Measurements from ENCODE around the gene KLK12.

Gene KLK12

GRCh38 chr19:51044327-51044726, 9.5 kb upstream of the KLK12 start:
- DNase-seq: no peak

GRCh38 chr19:51043497-51043896, 8.7 kb upstream of the KLK12 start:
- no peak for DNase-seq

- DNase-seq: no peak
These were observed 5.3 kb upstream of the KLK12 start for GRCh38 chr19:51040151-51040550.

- DNase-seq: no peak
These were observed 1.7 kb upstream of the KLK12 start for GRCh38 chr19:51036519-51036918.

GRCh38 chr19:51031880-51032225, 2.9 kb downstream of the KLK12 start:
- DNase-seq: no peak

GRCh38 chr19:51031220-51031879, 3.5 kb downstream of the KLK12 start:
- DNase-seq: no peak

GRCh38 chr19:51030631-51031030, 4.2 kb downstream of the KLK12 start:
- DNase-seq: no peak

- no peak for DNase-seq
These were observed 5.1 kb downstream of the KLK12 start for GRCh38 chr19:51029718-51030117.

GRCh38 chr19:51027873-51028272, 6.9 kb downstream of the KLK12 start:
- no peak for DNase-seq

GRCh38 chr19:51027126-51027806, 7.5 kb downstream of the KLK12 start:
- no peak for DNase-seq

- DNase-seq: peak in 1 of 2 experiments; percentile 32
These were observed 8.3 kb downstream of the KLK12 start, which contains the start of gene KLK11 for GRCh38 chr19:51026554-51026831. Gene KLK11, minus strand, starts transcription at chr19:51026616. Its CDS starts 985 bp downstream, at chr19:51025631.

- DNase-seq: no peak
These were observed 8.8 kb downstream of the KLK12 start for GRCh38 chr19:51025809-51026553.

- no peak for DNase-seq
These were observed 9.4 kb downstream of the KLK12 start for GRCh38 chr19:51025401-51025800.

- DNase-seq: peak; percentile 25 to 46
These were observed 9.9 kb downstream of the KLK12 start for GRCh38 chr19:51024924-51025323.

- DNase-seq: no peak
These were observed 10.9 kb downstream of the KLK12 start for GRCh38 chr19:51023946-51024345.

- no peak for DNase-seq
These were observed 12.3 kb downstream of the KLK12 start for GRCh38 chr19:51022526-51022925.

- peak; percentile 84 to 89 for DNase-seq
These were observed 13.7 kb downstream of the KLK12 start for GRCh38 chr19:51020988-51021651.

GRCh38 chr19:51019544-51019925, 15.3 kb downstream of the KLK12 start, which contains the start of gene KLK10:
Gene KLK10, minus strand, starts transcription at chr19:51019709. Its CDS starts 579 bp downstream, at chr19:51019130.
- no peak for DNase-seq

- DNase-seq: peak in 1 of 2 experiments; percentile 39
These were observed 15.9 kb downstream of the KLK12 start for GRCh38 chr19:51018745-51019543.

- peak; percentile 38 to 81 for DNase-seq
These were observed 17.8 kb downstream of the KLK12 start for GRCh38 chr19:51016798-51017683.

- no peak for DNase-seq
These were observed 19.0 kb downstream of the KLK12 start for GRCh38 chr19:51015691-51016267.
